GM13977 (cell line): ENCODE results near the gene SOS2.

Source experiments
- DNase-seq: peaks from one replicate; pipeline ENCODE4 v3.0.0; 2012; ENCODE audit warnings: low spot score
- in situ Hi-C: fragments of 300-500 bp; cut with MboI; formaldehyde crosslinking; loops from one replicate; pipeline ENCODE4 v1.12.0; 2022; ENCODE audit warnings: low sequenced_read_pairs, low pct_unique_long_range_greater_than_20kb, mixed read lengths, inconsistent platforms; ENCODE audit not compliant: unreplicated experiment
- TF ChIP-seq, protein P1 (sequence below): IDR thresholded peaks from 2 replicates; pipeline ENCODE4 v1.5.1; 2012; ENCODE audit warnings: mild to moderate bottlenecking, control low read depth; ENCODE audit not compliant: insufficient read depth; ENCODE audit errors: extremely low read depth, missing control alignments

SOS2 gene

DNA sequence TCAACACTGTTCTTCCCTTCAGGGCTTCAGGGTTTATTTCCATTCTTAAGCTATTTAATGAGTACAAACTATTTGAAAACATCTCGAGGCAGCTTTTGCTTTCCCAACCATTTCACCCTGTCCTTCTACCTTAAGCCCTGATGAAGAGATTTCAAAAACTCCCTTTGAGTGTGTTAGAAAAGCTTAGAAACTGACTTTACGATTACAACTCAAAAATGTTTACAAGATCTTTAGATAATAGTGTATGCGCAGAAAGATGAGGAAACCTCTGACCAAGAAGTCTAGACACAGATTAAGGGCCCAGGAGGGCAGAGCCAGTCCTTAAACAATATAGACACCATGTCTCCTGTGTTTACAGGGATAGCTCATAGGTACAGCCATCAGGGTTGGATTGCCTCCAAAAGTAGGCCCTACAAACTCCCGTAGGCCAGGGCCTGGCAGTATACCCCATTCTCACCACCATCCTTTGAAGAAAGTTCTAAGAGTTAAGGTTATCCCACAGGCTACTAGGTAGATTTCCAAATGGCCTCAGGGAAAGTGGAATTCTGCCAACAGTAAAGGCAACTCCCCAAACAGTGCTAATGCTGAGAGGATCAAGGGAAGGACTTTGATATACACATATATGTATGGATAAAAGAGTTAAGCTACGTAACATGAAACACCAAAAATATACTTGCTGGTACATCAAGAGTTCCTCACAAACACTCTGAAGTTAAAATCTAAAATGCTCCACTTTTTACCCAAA, 11.4 kb upstream of the SOS2 start:
- DNase-seq = no peak
- in situ Hi-C loops = no loop called here
- TF ChIP-seq, protein P1, sequence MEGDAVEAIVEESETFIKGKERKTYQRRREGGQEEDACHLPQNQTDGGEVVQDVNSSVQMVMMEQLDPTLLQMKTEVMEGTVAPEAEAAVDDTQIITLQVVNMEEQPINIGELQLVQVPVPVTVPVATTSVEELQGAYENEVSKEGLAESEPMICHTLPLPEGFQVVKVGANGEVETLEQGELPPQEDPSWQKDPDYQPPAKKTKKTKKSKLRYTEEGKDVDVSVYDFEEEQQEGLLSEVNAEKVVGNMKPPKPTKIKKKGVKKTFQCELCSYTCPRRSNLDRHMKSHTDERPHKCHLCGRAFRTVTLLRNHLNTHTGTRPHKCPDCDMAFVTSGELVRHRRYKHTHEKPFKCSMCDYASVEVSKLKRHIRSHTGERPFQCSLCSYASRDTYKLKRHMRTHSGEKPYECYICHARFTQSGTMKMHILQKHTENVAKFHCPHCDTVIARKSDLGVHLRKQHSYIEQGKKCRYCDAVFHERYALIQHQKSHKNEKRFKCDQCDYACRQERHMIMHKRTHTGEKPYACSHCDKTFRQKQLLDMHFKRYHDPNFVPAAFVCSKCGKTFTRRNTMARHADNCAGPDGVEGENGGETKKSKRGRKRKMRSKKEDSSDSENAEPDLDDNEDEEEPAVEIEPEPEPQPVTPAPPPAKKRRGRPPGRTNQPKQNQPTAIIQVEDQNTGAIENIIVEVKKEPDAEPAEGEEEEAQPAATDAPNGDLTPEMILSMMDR = no peak

DNA sequence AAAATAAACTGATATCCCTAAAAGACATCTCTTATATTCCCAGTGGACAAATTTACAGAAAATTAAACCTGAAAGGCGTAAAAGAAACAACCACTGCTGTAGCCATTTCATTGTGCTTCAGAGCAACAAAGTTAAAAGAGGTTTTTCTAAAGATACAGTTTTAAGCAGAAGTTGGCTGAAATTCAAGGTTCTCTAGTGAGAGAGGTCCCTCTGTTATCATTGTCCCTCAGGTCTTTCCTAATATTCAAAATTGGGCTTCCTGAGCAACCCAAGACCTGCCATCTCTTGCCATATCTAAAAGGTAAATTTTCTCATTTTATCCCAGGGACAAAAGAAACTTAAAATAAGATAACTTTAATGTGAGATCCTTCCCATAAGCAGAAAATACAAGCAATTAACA, 10.7 kb upstream of the SOS2 start:
- in situ Hi-C loops = no loop called here
- TF ChIP-seq, protein P1 = no peak
- no peak for DNase-seq

DNA sequence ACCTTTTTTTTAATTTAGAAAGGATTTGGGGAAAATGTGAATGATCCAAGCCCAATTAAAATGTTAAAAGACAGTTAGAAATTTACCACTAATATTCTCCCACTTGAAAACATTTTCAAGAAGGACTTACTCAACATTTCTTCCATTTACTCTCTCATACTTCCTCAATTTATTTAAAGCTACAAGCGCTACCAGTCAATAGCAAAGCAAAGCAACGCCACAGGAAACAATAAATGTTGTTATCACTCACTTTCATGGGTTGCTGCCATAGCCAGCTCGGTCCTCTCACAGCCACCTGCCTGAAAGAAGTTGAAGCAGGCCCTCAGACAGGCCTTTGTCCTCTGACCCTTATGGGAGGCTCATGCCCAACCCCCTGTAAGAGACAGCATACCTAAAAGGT, 6.0 kb upstream of the SOS2 start:
- no peak for DNase-seq
- TF ChIP-seq, protein P1 = no peak
- in situ Hi-C loops = no loop called here

DNA sequence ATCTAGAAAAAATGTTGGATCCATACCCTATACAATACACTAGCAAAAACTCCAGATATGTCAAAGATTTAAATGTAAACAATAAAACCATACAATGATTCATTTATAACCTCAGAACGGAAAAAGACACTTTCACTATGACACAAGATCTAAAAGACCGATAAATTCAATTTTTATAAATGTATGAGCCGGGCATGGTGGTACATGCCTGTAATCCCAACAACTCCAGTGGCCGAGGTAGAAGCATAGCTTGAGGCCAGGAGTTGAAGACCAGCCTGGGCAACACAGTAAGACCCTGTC, 2.5 kb upstream of the SOS2 start:
- in situ Hi-C loops = no loop called here
- DNase-seq = no peak
- TF ChIP-seq, protein P1 = no peak

DNA sequence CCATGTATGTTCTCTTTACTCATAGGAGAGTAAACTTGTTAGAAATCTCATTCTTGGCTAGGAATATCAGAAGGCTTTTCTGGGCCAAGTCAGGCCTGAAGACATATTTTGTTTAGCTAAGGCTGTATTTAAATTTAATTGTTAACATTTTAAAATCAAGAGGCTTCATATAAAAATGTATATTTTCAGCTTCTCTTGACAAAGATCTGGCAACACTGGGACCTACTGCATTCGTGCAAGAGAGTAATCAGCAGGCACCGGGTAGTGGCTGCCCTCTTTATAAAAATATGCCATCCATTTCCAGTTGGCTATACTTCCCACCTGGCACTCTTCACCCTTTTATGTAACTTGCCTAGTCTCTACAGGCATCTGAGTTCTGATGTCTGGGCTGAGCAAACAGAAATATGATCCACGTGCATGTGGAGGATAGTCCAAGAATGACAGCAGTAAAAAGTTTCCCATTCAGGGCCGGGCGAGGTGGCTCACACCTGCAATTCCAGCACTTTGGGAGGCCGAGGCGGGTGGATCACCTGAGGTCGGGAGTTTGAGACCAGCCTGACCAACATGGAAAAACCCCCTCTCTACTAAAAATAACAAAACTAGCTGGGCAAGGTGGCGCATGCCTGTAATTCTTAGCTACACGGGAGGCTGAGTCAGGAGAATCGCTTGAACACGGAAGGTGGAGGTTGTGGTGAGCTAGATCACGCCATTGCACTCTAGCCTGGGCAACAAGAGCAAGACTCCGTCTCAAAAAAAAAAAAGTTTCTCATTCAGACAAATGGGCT, 2.0 kb upstream of the SOS2 start:
- no peak for DNase-seq
- in situ Hi-C loops = no loop called here
- TF ChIP-seq, protein P1 = no peak

DNA sequence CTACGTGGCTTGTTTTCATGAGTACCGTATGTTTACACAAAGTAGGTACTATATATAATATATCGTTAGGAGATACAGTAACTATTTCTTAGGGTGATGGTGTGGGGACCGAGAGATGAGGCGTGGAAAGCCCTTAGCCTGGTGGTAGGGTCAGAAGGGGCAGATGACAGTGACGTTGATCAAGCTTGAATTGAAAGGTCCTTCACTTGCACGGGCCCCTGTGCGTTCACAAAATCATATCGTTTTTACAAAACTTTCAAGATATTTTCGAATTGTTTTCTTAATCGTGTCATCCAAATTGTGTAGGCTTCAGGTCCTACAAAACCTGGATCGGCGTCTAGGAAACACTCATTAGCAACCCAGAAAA, 881 bp upstream of the SOS2 start:
- TF ChIP-seq, protein P1 = no peak
- in situ Hi-C loops = no loop called here
- DNase-seq = no peak
